NOMO-1 treated with DMSO at 0.1 percent for 48 hours (cell line): Measurements from ENCODE around the gene NOD1.
"Not testable (repeated sequence)": the region's sequence is repeated elsewhere in the genome, so short reads cannot be mapped to it uniquely, and the experiment has no call there.

Source experiments
- DNase-seq: peaks from one replicate; lab custom pipeline; 2025; ENCODE audit not compliant: unreplicated experiment; lab: John Stamatoyannopoulos, UW

Gene NOD1

DNA sequence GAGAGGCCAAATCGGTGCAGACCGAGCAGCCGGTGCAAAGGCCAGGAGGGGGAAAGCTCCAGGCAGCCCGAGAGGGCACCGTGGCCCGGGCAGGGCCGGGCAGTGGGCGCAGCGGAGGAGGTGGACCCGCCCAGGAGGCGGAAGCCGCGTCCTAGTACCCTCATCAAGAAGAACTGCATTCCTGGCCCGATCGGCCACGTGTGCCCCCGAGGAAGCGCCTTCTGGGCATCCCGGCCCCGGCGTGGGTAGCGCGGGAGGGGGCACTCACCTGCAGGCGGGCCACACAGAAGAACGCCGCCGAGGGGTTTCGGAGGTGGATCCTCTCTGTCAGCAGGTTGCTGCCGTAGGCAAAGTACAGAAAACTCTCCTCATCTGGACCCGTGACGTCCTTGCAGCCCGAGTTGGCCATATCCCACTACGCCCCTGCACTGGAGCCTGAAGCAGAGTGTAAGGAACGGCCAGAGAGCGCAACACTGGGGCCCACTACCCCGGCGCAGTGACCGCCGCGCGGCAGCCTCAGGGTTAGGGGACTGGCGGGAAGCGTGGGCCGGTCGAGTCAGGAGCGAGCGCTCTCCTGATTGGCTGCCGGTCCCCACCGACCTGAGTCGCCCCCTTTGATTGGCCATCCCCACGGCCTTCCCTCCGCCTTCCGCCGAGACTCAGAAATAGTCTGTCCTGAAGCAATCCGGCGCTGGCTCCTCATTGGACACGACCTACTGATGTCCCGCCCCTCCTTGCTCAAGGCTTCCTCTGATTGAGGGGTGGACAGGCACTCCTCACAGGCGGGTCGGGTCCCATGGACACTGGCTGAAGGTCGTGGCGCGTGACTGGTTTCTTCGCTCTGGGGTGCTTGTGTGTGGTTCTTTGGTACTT, 26.0 kb upstream of the NOD1 start, which contains the start of gene GGCT:
Gene GGCT, minus strand, starts transcription at position 529 of the 873 bp plus-strand sequence. Its CDS starts 120 bp downstream, at position 409.
- peak; percentile 99 for DNase-seq

DNA sequence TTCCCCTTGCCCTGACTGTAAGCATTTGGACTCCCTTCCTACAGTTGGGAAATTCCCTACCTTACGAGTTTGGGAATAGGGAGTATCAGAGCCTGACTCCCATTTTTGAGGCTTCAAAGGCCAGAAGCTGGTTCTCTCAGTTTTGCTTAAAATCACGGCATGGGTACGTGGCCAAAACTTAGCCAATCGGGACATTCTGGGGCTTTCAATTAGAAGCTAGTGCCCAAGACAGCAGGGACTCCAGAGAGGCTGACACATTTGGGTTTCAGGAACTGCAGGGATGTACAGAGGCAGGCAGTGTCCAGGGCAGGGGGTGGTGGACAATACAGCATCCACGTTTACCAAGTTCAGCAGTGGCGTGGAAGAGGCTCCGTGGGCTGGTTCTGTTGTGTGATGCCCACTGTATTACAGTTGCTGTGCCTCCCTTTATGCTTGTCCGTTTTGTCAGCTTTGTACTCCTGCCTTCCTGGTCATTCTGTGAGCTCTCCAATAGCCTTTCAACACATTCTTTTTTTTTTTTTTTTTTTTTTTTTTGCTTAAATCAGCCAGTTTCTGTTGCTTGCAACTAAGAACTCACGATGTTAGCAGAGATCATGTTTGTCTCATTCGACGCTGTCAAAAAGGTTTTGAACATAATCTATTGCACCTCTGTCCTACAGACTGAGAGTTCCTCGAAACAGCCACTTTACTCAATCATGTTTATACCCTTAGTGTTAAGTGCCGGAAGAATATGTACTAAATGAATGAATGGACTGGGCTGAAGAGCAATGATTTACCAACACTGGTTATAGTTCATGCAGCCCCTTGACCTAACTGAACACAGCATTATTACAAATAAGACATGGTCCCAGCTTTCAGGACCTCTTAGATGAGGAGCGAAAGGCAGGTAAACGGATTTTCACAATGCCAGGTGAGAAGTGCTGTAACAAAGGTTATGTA, 25.0 kb upstream of the NOD1 start:
- DNase-seq: no peak

DNA sequence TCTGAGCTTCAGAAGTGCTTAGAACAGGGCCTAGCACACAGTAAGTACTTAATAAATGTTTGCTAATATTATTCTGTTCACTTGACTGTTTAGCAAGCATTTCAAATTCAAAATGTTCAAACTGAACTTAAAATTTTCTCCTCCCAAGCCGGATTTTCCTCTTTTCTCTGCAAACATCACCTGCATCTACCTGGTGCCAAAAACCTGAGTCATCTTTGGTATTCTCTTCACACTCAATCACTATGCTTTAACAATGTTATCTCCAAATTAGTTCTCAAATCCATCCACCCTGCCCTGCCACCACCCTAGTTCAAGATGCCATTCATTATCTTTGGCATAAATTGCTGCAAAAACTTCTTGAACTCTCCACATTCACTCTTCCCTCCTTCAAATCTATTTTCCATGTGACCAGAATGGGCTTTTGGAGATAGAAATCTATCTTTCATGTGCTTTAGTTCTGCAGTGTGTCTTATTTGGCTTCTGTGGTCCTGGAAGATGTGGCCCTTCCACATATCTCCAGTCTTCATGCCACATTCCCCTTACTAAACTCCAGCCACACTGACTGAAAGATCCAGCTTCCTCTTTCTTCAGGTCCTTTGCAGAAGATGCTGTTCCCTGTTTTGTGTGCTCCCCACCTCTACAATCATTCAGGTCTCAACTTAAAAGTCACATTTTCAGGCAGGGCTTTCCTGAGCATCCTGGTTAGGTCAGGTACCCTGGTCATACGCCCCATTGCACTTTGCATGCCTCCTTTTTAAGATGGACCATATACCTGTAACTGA, 24.1 kb upstream of the NOD1 start:
- peak; percentile 31 for DNase-seq

DNA sequence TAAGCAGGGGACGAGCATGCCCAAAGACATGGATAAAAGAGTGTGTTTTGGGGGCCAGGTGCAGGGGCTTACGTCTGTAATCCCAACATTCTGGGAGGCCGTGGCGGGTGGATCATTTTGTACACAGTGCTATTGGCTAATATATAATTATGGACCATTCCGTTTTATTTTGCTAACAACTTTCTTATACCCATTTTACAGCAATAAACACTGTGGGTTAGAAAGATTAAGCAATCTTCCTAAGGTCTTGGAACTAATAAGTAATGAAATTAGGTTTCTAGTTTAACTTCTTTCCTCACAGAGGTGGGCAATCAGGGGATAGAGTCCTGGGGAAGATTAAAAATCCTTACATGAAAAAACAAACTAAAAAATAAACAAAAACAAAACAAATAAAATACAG, 22.7 kb upstream of the NOD1 start:
- DNase-seq: no peak

DNA sequence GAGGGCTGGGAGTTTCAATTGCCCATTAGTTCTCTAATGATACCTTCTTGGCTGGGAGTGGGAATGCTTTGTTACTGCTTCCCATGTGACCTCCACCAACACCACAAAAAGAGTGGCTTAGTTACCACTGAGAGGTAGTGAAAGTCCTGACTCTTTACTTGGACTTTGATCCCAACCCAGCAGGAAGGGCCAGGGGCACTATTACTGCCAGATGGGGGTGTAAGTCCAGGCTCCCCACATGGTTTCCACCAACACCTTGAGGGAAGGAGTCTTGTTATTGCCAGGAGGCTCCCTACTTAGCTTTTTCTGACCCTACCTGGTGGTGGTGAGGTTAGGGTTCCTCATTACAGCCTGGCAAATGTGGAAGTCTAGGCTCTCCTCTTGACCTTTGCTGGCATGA, 14.6 kb upstream of the NOD1 start:
- DNase-seq: no peak

DNA sequence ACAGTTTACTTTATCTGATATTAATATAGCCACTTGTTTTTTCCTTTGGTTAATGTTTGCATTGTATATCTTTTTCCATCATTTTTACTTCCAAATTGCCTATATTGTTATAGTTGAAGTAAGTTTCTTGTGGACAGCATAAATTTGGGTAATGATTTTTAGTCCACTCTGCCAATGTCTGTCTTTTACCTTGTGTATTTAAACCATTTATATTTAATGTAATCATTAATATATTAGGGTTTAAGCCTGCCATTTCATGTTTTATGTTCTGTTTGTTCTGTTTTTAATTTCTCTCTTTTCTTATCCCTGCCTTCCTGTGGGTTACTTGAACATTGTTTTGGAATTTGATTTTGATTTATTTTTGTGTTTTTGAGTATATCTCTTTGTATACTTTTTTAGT, 12.8 kb upstream of the NOD1 start:
- DNase-seq: no peak

DNA sequence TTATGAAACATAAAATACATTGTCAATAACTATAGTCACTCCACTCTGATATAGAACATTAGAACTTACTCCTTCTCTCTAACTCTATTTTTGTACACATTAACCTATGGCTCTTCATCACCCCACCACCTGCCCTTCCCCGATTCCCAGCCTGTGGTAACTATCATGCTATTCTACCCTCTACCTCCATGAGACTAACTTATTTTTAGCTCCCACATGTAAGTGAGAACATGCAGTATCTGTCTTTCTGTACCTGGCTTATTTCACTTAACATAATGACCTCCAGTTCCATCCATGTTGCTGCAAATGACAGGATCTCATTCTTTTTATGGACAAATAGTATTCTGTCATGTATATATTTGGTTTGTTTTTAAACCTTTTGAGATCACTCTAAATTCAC, 8.8 kb upstream of the NOD1 start:
- no peak for DNase-seq

DNA sequence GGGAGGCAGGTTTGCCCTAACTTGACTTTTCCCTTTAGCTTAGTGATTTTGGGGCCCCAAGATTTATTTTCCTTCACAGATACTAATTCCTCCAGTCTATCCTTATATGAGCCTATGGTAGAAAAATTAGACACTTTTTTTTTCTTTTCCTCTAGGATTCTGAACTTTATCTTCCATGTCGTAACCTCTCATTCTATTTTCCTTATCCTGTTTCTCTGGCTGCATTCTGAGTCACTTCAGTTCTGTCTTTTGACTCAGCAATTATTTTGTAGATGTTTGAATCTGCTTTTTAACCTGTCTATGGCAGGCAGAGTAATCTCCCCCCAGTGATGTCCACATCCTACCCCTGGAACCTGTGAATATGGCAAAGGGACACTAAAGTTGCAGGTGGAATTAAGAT, 7.1 kb upstream of the NOD1 start:
- no peak for DNase-seq

DNA sequence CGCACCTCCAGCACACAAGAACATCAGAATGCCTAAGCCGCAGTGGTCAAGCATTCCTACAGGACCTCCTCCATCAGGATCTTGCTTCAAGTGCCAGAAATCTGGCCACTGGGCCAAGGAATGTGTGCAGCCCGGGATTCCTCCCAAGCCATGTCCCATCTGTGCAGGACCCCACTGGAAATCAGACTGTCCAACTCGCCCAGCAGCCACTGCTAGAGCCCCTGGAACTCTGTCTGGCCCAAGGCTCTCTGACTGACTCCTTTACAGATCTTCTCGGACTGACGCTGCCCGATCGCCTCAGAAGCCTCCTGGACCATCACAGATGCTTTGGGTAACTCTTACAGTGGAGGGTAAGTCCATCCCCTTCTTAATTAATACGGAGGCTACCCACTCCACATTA, 2.8 kb upstream of the NOD1 start:
- DNase-seq: not testable (repeated sequence)

DNA sequence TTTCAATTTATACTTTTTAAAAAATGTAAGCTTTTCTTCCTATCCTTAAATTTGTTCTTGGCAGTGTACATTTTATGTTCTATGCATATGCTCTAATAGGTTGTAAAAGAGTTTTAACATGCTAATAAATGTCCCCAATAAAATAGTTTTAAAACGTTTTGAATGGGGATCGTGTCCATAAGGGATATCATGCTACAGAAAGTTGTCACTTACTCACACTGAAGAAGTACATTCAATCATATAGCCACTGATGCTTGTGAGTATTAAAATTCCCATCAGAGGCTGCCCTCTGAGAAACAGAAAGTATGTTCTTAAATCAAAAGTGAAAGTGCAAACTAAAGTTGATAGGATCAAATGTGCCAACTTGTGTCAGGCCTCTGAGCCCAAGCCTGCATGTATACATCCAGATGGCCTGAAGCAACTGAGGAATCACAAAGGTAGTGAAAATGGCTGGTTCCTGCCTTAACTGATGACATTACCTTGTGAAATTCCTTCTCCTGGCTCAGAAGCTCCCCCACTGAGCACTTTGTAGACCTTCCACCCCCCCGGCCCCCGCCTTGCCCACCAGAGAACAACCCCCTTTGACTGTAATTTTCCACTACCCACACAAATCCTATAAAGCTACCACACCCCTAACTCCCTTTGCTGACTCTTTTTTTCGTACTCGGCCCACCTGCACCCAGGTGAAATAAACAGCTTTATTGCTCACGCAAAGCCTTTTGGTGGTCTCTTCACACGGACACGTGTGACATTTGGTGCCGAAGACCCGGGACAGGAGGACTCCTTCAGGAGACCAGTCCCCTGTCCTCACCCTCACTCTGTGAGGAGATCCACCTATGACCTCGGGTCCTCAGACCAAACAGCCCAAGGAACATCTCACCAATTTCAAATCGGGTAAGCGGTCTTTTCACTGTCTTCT, 877 bp upstream of the NOD1 start:
- peak; percentile 50 for DNase-seq

DNA sequence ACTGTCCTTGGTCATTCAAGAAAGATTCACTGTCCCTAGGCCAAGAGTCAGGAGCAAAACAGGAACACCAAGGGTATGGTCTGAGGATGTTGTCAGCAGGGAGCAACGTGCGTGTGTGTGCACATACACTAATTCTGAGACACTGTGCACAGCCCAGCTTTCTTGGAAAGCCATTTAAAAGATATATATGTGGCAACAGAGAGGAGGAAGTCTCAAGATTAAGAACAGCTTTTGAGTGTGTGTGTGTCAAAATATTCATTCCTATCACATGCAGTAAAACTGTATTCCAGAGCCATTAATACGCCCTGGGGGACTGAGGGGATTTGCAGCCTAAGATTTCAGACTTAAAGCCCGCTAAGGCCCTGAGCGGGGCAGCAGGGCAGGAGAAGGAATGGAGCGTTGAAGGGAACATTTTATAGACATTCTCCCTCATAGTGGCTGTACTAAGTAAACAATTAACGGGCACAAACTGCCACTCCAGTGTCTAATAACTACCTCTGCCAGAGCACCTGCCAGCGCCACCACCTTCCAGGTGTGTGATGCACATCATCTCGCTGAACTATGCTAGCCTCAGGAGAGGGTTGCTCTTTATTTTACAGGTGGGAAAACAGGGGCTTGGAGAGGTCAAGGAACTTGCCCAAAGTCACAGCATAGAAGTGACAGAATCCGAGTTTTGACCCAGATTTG, 2.0 kb downstream of the NOD1 start:
- no peak for DNase-seq

DNA sequence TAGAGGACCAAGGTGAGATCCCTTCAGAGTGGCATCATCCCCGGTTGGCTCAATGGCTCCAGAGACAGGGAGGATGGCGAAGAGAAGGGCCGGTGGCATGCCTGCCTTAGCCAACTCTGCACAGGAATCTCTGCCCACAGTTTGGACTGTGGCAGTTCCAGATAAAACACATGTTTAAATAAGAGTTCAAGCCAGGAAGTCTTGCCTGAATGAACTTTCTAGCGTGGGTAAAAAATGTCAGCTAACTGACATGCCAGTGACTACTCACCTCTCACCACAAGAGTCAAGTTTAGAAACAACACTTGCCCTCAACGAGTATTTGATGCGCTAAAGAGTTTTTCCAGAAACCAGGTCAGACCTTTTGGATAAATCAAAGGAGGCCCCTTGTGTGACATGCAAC, 3.0 kb downstream of the NOD1 start:
- no peak for DNase-seq

DNA sequence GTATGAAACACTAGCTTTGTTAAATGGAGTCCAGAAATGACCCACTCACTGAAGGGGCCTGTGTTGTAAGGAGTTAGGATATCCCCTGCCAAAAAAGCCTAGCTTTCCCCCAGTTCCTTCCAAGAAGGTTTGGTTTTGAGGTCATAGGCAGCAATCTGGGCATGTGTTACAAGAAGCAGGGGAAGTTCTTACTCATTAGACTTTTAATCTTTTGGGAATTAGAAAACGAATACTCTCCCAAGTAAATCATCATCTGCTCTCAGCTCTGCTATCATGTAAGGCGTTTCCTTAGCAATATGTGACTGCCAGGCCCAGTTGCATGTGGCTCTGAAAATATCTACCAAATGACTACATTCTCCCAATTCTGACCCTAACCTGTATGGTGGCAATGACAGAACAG, 3.7 kb downstream of the NOD1 start:
- DNase-seq: no peak

DNA sequence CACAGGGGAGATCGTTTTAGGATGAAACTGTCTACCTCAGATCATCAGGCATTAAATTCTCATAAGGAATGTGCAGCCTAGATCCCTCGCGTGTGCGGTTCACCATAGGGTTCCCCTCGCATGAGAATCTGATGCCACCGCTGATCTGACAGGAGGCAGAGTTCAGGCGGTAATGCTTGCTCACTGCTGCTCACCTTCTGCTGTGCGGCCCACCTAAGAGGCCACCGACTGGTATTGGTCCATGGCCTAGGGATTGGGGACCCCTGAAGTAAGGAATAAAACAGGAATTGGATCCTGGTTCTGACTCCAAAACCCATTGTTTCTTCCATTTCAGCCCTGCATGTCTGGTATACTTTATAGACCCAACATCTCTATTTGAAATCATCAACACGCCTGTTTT, 4.1 kb downstream of the NOD1 start:
- no peak for DNase-seq

DNA sequence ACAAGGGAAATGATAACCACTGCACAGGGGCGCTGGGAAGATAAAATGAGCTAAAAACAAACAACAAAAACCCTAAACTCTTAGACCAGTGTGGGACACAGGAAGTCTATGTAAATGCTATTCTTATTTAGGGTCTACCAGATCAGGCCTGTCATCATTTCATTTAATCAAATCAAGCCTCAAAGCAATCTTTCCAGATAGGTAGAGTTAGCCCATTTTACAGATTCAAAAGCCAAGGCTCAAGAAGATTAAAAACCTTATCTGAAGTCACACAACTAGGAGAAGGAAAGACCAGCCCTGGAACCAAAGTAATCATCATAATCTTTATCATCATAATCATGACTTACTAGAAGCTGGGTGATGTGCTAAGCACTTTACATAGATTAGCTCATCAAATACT, 4.7 kb downstream of the NOD1 start:
- no peak for DNase-seq

DNA sequence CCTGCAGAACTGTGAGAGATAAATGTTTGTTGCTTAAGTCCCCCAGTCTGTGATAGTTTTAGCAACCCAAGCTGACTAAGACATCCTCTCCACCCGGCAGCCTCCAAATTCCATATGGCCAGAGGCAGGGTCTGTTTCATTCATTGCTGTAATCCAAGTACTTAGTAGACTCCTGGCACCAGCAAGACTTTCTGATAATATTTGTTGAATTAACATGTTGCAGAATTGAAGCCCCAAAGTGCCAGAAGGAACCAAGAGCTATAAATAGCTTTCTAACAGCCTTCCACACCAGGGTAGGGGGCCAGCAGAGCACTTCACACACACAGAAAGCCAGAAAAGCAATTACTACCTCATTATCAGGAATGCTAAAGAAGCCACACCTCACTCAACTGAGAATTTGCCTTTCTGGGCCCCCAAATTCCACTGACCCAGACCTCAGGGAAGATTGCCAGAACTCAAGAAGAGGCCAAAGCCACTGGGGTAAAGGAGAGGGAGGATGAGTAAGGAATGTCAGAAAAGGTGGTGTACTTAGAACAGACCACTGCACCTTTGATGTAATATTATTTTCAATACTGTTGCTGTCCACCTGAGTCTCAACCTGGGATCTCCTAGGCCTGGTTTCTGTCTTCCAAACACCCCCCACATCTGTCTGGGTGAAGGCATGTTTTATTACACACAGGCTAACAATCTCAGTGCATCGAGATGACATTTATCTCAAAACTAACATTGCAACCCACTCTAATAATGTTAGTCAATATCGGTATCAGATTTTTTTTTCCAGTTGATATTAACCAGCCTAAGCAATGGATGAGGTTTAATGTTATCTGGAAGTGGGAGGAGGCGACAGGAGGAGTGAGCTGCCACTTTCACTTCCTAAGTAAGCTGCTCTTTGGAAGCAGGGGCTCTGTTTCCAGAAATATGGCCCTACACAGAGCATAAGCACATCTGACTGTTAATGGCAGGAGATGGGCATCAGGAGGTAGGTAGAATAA, 5.5 kb downstream of the NOD1 start:
- DNase-seq: no peak

DNA sequence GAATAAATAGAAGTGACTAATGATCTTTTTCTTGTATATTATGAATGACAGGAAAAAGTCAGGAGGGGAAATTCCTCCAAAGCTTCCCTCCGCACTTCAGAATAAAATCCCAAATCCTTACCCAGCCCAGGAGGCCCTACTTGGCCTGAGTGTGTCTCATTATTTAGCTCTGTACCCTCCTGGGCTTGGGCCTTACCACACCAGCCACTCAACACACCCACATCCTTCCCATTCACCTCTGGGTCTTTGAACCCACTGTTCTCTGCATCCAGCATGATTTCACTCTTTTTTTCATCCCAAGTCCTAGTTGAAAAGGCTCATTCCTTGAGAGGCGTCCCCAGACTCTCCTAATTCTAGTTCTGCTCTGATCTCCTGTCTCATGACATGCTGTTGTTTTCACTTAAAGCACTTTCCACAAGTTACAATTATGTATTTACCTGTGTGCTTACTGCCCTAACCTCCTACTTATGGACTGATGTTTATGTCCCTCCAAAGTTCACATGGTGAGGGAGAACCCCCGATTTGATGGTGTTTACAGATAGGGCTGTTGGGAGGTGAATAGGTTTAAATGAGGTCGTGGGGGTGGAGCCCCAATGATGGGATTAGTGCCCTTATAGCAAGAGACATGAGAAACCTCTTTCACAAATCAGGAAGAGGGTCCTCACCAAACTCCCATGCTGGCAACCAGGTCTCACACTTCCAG, 6.4 kb downstream of the NOD1 start:
- no peak for DNase-seq

DNA sequence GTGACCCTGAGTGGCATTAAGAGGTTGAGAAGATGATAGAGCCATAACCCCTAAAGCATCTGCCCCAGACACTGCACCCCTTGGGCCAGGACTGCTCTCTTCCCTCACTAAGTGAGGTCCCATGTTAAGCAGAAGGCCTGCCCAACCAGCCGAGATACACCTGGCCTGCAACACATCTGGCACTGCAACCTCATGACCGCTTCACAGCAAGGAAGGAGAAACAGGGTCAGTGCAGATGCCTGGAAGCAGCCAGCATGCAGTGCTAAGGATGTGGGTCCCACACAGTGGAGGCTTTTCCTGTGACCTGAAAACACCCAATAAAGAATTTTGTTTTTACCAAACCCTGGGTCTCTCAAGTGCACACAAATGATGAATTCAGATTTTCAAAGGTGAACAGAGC, 7.4 kb downstream of the NOD1 start:
- no peak for DNase-seq
